Measurements from ENCODE around the gene DLX3. TPM values are rescaled to one million over a fixed set of nuclear protein-coding genes. Genes with fewer than 3 reads are reported as not detected.

The DLX3 gene
- total RNA-seq, 1 experiment from 2014 or later: 1.2 TPM

- WGBS (ENCODE audit: extremely low coverage, insufficient read length, low lambda C conversion rate): no CpG with 5 or more reads among the region's 13 CpGs
- Histone ChIP-seq H2BK12ac (ENCODE audit: insufficient read length, low read depth, low read length) (no peak overlapping the region), H3K79me2 (ENCODE audit: insufficient read depth, low read length) (no peaks in the 10 kb centered on the region), H3K18ac (ENCODE audit: insufficient read length, low read depth, low read length) (no peak overlapping the region), H2BK15ac (ENCODE audit: low read depth, low read length) (no peak overlapping the region), H3K4ac (ENCODE audit: low read depth, low read length) (no peak overlapping the region), H3K14ac (ENCODE audit: insufficient read depth, low read length) (no peak overlapping the region), H3K56ac (ENCODE audit: insufficient read length, low read depth, low read length) (no peak overlapping the region), H2AK5ac (ENCODE audit: insufficient read length, low read length) (no peak overlapping the region), H4K20me1 (ENCODE audit: control insufficient read depth, insufficient read depth, insufficient read length) (no peaks in the 10 kb centered on the region), H4K5ac (ENCODE audit: insufficient read length, low read depth, low read length) (no peak overlapping the region), H4K8ac (replicated peaks; ENCODE audit: insufficient read length, low read depth, low read length) (no peak overlapping the region), H3T11ph (ENCODE audit: low read length) (no peak overlapping the region), H2BK20ac (ENCODE audit: low read depth, low read length, poor library complexity, severe bottlenecking) (no peak overlapping the region), H2BK120ac (ENCODE audit: low read depth, low read length, poor library complexity, severe bottlenecking) (no peak overlapping the region), H3K27me3 (ENCODE audit: insufficient read depth, low read length) (no peaks in the 10 kb centered on the region), H2BK5ac (ENCODE audit: insufficient read length, low read length) (no peak overlapping the region), H3K9me3 (ENCODE audit: control insufficient read depth, low read depth, low read length) (no peaks in the 10 kb centered on the region), H2AFZ (ENCODE audit: low read length) (no peak overlapping the region), H3K23me2 (ENCODE audit: insufficient read length, low read depth, low read length, poor library complexity, severe bottlenecking) (no peaks in the 10 kb centered on the region), H3K27ac (ENCODE audit: insufficient read length, low read depth, low read length) (no peak overlapping the region), H4K91ac (ENCODE audit: insufficient read length, low read depth, low read length) (no peak overlapping the region), H3K4me2 (ENCODE audit: insufficient read depth, insufficient read length, low read length) (no peak overlapping the region), H3K23ac (ENCODE audit: insufficient read length, low read depth, low read length) (no peak overlapping the region), H3K4me1 (ENCODE audit: insufficient read depth, low read length) (no peaks in the 10 kb centered on the region), H3K79me1 (ENCODE audit: insufficient read depth, low read depth, low read length, poor library complexity, severe bottlenecking) (no peaks in the 10 kb centered on the region), H3K9ac (ENCODE audit: extremely low read depth, insufficient read length, low read length) (no peak overlapping the region)
- H3K27me3 Mint-ChIP-seq (ENCODE audit: low read depth): peaks cover 21% of the 10 kb centered on the region
- H3K36me3 Mint-ChIP-seq (ENCODE audit: insufficient read depth in 1 of 3, low read depth in 3 of 3): no peaks in the 10 kb centered on the region
- H3K4me1 Mint-ChIP-seq: no peaks in the 10 kb centered on the region
- H3K27ac Mint-ChIP-seq: no peak overlapping the region
- TF ChIP-seq CTCF (conservative IDR thresholded peaks at IDR 0.05): no peak
- DNase-seq: no peak
- no peaks in the 10 kb centered on the region; a peak in 1 of 5 replicates for H3K9me3 Mint-ChIP-seq
- H3K4me3 Mint-ChIP-seq: no peak overlapping the region
These were observed 26.0 kb upstream of the DLX3 start for GRCh38 chr17:50020841-50021599.
